ENCODE results near the gene NPC1.
"Not testable (repeated sequence)": the region's sequence is repeated elsewhere in the genome, so short reads cannot be mapped to it uniquely, and the experiment has no call there.

The NPC1 gene

DNA sequence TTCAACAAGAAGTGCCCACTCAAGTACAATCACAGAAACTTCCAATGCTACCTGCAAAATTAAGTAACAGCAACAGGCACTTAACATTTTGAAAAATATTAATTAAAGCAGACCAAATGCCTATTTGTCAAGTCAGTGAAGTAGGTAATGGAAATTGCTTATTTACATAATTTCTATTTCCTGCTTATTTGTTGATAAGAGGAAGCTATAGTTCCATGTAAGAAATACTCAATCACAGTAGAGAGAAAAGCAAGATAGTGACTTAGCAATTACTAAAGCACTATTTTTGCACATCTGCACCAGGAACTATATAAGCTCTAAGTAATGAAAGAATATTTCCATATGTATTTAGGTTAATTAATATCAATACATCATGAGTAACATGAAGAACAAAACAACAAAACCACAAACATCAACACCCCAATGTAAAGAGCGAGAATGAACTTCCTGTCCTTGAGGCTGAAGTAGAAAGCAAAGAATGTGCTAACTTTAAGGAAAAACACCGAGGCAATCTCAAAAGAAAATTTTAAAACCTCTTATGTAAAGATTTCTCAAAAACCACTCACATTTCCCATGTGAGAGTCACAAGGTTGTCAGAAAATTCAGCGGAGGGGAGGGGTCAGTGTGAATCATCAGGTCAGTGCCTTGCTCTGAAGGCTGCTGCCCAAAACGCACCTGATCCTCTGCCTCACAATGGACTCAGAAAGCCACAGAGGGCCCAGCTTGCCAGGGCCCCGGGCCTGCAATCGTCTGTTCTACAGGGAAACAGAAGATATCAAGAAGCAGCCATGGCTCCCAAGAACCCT, 12.5 kb downstream of the NPC1 start:
- no peak for DNase-seq

DNA sequence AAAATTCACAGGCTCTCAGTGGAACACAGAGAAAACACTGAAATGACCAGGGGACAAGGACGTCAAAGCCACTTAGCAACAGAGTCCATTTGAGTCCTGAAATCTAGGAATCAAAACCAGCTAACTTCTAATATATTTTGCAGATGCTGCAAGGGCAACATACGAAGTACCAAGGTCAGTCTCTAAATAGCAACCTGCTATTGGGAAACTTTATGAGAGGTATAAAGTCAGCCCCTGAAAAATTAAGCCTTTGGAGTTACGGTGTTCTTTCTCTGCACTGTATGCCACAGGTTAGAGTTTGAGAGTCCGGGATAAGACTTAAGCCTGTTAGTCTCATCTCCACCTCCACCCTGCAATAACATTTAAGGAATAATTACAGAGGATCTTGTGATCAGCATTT, 13.3 kb downstream of the NPC1 start:
- no peak for DNase-seq

DNA sequence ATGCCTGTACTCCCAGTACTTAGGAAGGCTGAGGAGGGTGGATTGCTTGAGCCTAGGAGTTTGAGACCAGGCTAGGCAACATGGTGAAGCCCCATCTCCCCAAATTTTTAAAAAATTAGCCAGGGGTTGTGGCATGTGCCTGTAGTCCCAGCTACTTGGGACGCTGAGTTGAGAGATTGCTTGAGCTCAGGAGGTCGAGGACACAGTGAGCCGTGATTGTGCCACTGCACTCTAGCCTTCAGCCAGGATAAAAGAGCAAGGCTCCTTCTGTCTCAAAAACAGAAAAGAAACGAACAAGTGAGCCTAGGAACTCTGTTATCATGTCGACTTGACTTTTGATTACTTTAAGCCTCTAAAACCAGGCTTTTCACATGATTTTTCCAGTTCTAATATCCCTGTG, 13.7 kb downstream of the NPC1 start:
- no peak for DNase-seq

DNA sequence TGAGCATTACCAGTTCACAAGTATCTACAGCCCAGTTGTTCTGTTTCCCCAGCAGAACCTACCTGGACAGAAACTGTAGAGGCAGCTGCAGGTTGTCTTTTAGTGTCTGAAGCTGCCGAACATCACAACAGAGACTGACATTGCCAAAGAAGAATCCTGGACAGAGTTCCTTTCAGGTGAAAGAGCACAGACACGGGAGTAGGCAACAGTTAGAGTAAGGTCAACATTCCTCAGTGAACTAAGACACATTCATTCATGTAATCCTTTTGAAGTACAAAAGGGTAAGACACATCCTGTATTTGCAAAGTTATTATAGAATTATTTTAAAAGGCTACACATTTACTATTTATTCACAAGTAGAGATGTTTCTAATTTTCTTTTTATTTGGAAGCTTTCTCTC, 14.3 kb downstream of the NPC1 start:
- DNase-seq, result no peak

DNA sequence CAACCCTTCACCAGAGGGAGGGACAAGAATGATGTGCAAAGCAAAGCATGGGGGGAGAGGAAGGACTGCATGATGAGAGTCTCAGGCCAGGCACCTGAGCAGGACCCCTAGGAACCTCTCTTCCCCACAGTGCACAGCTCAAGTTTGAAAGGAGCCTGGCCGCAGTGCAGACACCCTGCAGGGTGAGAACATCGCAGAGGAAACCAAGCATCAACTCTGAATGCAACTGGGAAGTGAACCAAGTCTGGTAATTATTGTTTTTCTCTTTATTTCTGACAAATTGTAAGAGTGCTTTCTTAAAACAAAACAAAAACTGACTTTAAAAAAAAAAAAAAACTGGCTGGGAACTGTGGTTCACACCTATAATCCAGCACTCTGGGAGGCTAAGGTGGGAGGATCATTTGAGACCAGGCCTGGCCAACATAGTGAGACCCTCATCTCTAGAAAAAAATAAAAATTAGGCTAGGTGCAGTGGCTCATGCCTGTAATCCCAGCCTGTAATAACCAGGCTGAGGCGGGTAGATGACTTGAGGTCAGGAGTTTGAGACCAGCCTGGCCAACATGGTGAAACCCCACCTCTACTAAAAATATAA, 15.3 kb downstream of the NPC1 start:
- DNase-seq, result no peak

DNA sequence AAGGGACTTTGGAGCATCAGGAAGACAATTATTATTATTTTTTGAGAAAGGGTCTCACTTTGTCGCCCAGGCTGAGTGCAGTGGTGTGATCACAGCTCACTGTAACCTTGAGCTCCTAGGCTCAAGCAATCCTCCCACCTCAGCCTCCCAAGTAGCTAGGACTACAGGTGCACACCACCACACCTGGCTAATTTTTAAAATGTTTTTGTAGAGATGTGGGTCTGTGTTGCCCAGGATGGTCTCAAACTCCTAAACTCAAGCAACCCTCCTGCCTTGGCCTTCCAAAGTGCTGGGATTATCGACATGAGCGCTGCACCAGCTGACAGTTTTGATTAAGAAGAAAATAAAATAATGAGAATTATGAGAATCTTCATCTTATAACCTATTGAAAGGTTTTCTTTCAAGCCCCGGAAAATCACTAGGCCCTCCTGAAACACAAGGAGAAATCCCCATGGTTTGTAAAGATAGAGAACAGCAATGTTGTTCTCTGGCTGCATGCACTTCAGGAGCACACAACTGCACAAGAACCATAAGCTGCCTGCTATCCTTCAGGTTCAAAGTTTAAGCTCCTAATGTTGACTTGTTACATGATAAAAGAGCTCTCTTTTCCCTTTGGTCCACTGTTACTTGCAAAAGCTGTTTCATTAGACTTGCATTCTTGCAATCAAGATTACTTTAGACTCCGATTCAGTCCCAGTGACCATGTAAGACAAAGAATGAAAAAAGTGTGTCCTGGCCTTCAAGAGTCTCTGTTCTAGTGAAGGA, 16.8 kb downstream of the NPC1 start:
- DNase-seq, result no peak

DNA sequence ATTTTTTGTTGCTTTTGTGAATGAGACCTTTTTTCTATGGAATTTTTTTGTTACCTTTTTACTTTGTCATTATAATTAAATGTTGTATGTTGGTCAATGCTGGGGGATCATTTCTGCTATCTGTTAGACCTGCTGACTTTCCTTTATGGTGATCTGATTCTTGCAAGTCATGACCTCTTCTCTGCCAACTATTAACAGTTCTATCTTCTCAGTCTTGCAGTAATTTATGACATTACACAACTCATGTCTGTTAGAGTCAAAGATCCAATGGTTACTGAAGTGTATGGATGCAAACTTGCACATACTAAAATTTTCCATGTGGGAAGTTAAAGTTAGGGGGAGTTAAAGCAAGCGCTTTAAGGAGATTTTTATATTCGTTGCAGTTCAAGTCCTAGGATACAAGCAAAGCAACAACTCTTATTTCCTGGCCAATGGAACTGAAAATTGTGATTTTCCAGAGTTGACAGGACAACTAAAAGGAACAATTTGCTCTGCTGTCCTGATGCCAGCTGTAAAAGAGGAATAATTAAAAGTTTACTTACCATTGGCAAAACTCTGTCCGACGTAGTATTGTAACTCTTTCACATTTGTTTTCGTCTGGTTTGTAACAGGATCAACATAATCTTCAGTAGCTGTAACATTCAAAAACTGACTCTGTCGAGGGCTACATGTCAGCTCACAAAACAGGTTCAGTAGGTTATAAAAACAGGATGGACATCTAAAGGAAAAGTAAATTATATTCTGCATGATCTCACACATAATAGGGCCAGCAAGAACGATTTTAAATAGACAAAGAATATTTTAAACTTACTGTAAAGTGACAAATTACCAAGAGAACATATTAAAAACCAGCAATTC, 17.8 kb downstream of the NPC1 start:
- no peak for DNase-seq

DNA sequence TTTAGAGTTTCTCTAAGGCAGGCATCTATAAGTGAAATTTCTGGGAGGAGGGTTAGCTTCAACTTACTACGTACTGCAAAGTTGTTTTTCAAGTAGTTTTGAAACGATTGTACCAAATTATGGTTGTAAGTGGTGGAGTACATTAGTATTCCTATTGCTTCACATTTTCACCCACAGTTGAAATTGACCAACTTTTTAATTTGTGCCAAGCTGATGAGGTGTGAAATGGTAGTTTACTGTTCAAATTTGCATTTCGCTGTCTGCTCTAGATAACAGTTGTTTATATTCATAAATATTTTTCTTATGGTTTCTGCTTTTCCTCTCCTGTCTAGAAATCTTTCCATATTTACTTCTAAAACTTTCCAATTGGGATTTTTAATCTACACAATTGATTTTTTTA, 18.6 kb downstream of the NPC1 start:
- DNase-seq, result no peak

DNA sequence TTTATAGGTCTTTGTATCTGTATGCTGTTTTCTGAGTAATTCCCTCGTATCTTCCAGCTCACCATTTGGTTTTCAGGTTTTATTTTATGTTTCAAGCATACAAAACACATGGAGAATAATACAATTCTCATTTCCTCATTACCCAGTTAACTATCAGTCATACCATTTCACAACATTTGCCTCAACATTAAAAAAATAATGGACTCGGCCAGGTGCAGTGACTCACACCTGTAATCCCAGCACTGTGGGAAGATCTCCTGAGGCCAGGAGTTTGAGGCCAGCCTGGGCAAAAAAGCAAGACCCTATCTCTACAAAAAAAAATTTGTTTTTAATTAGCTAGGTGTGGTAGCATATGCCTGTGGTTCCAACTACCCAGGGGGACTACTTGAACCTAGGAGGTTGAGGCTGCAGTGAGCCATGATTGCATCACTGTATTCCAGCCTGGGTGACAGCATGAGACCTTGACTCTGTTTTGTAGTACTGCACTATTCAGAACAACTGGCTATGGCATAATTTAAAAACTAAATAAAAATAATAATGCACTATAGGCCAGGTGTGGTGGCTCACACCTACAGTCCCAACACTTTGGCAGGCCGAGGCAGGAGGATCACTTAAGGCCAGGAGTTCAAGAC, 20.3 kb downstream of the NPC1 start:
- DNase-seq, result no peak

DNA sequence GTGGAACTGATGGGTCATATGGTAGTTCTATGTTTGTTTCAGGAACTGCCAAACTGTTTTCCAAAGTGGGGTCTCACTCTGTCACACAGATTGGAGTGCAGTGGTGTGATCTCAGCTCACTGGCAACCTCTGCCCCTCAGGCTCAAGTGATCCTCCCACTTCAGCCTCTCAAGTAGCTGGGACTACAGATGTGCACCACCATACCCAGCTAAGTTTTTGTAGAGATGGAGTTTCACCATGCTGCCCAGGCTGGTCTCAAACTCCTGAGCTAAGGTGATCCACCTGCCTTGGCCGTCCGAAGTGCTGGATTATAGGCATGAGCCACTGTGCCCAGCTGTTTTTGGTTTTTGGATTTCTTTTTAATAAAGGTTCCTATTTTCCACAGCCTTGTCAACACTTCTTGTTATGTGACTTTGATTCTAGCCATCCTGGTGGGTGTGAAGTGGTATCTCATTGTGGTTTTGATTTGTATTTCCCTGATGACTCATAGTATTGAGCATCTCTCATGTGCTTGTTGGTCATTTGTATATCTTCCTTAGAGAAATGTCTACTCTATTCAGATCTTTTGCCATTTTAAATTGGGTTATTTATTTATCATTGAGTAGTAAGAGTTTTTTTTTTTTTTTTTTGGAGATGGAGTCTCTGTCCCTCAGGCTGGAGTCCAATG, 22.8 kb downstream of the NPC1 start:
- DNase-seq, result no peak

DNA sequence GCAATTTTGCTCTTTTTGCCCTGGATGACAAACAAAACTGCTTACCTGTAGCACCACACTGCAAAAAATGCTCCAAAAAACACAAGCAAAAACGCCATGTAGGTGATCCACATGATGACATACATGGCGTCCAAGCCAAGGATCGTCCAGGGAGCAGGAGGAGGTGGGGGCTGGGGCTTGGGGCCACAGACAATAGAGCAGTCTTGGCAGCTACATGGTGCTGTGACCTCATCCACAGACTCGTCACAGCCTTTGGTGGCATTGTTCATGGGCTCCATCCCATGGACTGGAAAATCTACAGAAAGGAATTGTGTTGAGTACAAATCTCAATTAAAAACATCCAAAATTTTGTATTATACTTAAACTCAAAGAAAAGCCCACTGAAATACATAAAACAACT, 26.1 kb downstream of the NPC1 start:
- no peak for DNase-seq

DNA sequence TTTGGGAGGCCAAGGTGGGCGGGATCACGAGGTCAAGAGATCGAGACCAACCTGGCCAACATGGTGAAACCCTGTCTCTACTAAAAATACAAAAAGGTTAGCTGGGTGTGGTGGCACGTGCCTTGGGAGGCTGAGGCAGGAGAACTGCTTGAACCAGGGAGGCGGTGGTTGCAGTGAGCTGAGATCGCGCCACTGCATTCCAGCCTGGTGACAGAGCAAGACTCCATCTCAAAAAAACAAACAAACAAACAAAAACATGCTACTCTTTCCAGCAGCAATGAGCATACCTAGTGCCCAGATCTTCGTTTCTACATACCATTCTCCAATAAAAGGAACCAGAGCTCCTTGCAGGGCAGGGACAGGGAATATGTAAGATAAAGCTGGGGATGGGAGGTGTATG, 28.8 kb downstream of the NPC1 start:
- not testable (repeated sequence) for DNase-seq

DNA sequence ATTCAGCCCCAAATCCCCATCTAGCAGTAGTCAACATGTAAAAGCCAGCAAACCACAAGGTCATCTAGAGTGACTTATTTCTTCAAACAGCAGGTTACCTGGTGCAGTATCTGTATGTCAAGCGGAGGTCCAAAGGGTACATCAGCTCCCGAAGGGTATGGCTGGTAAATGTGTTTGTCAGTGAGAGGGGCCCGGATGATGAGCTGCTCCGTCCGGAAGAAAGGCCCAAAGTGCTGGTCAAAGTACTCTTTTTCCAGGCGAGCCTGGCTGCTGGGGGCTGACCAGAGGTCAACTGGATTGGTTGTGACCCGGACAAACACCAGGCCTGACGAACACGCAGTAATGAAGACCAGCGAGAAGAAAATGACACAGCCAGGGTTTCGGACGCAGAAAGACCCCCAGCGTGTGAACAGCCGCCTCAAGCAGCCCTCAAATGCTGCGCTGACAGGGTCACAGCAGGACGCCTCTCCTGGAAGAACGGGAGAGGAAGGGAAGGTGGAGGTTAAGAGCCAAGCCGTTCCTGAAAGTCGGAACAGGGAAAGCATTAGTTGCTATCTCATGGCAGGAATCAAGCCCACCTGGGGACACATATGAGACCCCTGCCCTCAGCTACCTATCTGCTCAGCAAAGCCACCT, 30.0 kb downstream of the NPC1 start:
- DNase-seq, result no peak

DNA sequence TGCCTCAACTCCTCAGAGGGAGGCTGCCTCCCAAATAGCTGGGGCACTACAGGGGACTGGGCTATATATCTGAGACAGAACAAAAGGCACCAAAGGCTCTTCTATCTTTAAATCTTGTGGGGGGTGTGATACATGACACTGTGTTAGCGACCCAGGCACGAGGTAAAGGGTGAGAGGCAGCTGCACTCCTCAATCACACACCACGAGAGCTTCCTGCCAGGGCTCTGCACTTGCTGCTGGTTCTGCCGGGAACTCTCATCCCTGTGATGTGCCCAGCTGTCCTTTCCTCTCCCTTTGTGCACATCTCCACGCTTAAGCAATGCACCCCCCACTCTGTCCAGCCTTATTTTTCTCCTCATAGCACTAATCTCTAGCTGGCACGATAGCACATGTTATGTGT, 32.4 kb downstream of the NPC1 start:
- no peak for DNase-seq

DNA sequence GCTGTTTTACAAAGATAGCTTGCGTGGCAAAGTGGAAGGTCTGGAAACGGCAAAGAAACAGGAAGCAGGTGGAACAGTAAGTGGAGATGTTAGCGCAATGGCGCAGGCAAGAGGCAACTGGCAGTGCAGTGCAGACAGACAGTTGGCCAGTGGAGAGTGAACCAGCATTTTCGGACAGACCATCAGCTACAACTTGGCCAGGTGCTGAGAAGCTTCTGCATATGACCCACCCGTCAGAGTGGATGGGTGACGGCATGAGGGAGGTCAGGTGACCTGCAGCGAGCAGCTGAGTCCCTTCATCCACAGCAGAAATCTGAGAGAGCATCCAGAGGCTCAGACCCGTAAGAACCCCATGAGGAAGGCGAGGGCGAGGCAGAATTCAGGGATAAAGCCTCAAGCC, 33.8 kb downstream of the NPC1 start:
- DNase-seq, result no peak

DNA sequence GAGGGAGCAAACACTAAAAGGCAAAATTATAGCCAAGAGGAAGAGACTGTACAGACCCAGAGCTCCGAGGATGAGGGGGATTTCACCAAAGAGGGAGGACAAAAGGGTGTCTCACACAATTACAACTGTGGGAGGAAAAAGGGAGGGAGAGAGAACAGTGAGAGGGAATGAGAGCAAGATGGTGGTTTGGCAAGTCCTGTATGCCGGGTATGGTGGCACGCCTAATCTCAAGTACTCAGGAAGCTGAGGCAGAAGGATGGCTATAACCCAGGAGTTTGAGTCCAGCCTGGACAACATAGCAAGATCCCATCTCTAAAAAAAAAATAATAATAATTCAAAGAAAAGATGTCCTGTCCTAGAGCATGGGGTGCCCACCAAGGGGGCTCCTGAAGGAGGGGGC, 34.3 kb downstream of the NPC1 start:
- DNase-seq, result no peak

DNA sequence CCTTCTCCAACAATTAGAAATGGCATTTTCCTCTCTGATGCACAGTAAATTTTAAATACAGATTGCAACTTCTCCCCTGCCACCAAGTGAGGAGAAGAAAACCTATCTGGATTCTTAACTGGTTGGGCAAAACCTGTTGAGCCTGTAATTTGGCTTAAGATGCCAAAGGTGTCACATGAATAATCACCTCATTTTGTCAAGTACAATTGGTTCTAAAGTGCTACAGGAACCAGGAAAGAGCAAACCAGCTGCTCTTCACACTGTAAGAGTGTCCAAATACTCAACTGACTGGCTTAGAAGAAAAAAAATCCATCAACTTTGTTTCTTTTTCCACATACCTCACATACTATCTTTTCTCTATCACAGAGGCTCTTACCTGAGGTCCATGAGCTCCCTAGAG, 35.4 kb downstream of the NPC1 start:
- DNase-seq, result no peak

DNA sequence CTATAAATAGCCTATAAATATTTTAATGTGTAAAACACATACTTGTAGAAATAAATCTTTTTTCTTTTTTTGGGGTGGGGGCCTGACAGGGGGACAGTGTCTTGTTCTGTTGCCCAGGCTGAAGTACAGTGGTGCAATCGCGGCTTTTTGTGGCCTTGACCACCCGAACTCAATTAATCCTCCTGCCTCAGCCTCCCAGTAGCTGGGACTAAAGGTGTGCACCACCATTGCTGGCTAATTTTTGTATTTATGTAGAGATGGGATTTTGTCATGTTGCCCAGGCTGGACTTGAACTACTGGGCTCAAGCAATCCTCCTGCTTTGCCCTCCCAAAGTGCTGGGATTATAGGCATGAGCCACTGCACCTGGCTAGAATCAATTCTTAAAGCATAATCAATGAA, 37.6 kb downstream of the NPC1 start:
- DNase-seq, result no peak

DNA sequence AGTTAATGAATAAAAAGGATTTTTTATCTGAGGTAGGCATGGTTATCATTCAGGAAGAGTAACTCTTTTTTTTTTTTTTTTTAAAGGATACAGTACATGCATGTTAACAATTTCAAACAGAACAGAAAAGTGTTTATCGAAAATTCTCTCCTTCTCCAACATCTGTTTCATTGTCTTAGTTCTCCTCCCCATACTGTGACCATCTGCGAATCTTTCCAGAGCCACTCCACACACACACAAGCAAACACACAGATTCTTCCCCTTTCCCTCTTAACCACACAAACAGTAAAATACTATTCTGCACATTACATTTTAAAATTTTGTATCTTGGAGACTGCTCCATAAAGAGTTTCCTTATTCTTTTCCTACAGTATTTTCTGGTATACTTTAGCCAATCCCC, 38.0 kb downstream of the NPC1 start:
- no peak for DNase-seq

DNA sequence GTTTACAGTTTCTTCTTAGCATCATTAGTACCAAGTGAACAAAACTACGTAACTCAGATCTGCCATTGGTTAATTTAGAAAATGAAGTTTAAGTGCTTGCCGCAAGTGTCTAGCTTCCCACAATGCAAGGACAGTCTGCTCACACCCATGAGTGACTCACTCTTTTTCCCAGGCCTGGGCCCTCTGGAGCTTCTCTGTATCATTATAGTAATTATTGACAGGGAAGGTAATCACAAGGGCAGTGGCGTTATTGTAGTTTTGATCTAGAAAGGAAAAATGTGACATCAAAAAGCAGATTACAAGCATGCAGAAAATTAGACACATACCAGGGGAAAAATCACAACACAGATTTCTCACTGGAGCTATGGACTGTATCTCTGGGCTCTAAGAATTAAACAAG, 38.5 kb downstream of the NPC1 start:
- DNase-seq, result no peak

DNA sequence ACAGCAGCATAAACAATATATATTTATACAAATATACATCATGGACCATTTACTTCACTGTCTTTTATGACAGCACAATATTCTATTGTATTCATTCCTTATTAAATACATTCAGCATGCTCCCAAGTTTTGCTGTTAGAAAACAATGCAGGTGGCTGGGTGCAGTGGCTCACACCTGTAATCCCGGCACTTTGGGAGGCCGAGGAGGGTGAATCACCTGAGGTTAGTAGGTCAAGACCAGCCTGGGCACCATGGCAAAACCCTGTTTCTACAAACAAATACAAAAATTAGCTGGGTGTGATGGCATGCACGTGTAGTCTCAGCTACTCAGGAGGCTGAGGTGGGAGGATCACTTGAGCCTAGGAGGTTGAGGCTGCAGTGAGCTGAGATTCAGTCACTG, 39.0 kb downstream of the NPC1 start:
- DNase-seq, result no peak
